WTC11 (cell line): Measurements from ENCODE around the gene MT2A. TPM values are rescaled to one million over a fixed set of nuclear protein-coding genes. Genes with fewer than 3 reads are reported as not detected.

ENCODE experiments used
- ATAC-seq: fragments of 200-7000 bp; cut with Tn5 transposase; 2 replicates; pipeline ENCODE4 v1.10.0; 2021; ENCODE audit warnings: mild to moderate bottlenecking, moderate library complexity
- CTCF ChIA-PET: fragments of 300-600 bp; sonication (Branson Sonifier 250); formaldehyde crosslinking; loops from one replicate; lab custom pipeline; 2021; ENCODE audit warnings: antibody characterized with exemption; lab: Charles Lee
- POLR2A ChIA-PET: fragments of 350-600 bp; sonication (Branson Sonifier 250); formaldehyde crosslinking; loops from one replicate; lab custom pipeline; 2021; ENCODE audit warnings: antibody characterized with exemption; lab: Charles Lee
- DNase-seq: peaks from one replicate; pipeline ENCODE4 v3.0.0; 2021; ENCODE audit warnings: low spot score
- H3K27ac Mint-ChIP-seq: 2 replicates; pipeline ENCODE4 v1.8.0; 2021; ENCODE audit warnings: mixed read lengths
- H3K27me3 Mint-ChIP-seq: 2 replicates; pipeline ENCODE4 v1.8.0; 2021; ENCODE audit warnings: low read depth, mild to moderate bottlenecking, moderate library complexity, mixed read lengths
- H3K36me3 Mint-ChIP-seq: 2 replicates; pipeline ENCODE4 v1.8.0; 2021; ENCODE audit warnings: mixed read lengths
- H3K4me1 Mint-ChIP-seq: 2 replicates; pipeline ENCODE4 v1.8.0; 2022; ENCODE audit warnings: mixed read lengths
- H3K4me3 Mint-ChIP-seq: 2 replicates; pipeline ENCODE4 v1.8.0; 2021; ENCODE audit warnings: mild to moderate bottlenecking, moderate library complexity, mixed read lengths
- H3K9me3 Mint-ChIP-seq: 2 replicates; pipeline ENCODE4 v1.8.0; 2021; ENCODE audit warnings: mixed read lengths
- E2F1 ChIP-seq: sonication (generic); formaldehyde crosslinking; IDR thresholded peaks from 2 replicates; pipeline ENCODE4 v1.8.0; 2022; ENCODE audit warnings: mild to moderate bottlenecking, missing genetic modification reagents
- GABPB1 ChIP-seq: sonication (generic); formaldehyde crosslinking; IDR thresholded peaks from 2 replicates; pipeline ENCODE4 v1.8.1; 2023; ENCODE audit warnings: mild to moderate bottlenecking, missing genetic modification reagents
- NFYB ChIP-seq: sonication (generic); formaldehyde crosslinking; conservative IDR thresholded peaks from 2 replicates; pipeline ENCODE4 v1.8.0; 2022; ENCODE audit warnings: low read depth, missing genetic modification reagents
- SOX15 ChIP-seq: fragments of 250-450 bp; sonication (Bioruptor Pico); IDR thresholded peaks from 2 replicates; pipeline ENCODE4 v1.9.0; 2021; ENCODE audit warnings: mild to moderate bottlenecking
- ZNF121 ChIP-seq: sonication (generic); formaldehyde crosslinking; IDR thresholded peaks from 2 replicates; pipeline ENCODE4 v1.8.0; 2023; ENCODE audit warnings: missing genetic modification reagents
- ZNF425 ChIP-seq: fragments of 250-450 bp; sonication (Bioruptor Pico); conservative IDR thresholded peaks from 2 replicates; pipeline ENCODE4 v1.9.0; 2021; ENCODE audit warnings: mild to moderate bottlenecking
- ZSCAN18 ChIP-seq: fragments of 250-450 bp; sonication (Bioruptor Pico); IDR thresholded peaks from 2 replicates; pipeline ENCODE4 v2.1.2; 2022; ENCODE audit warnings: mild to moderate bottlenecking, moderate library complexity
- total RNA-seq: library from RNA; stranded (reverse); gene quantifications from 3 replicates; pipeline ENCODE4 v1.2.3, GENCODE V29; 2021
- TF ChIP-seq, protein P1 (sequence below): sonication (generic); formaldehyde crosslinking; IDR thresholded peaks from 2 replicates; pipeline ENCODE4 v1.8.0; 2023; ENCODE audit warnings: missing genetic modification reagents, mild to moderate bottlenecking, borderline replicate concordance
- TF ChIP-seq, protein P2 (sequence below): sonication (generic); formaldehyde crosslinking; IDR thresholded peaks from 2 replicates; pipeline ENCODE4 v1.8.1; 2023; ENCODE audit warnings: mild to moderate bottlenecking, moderate library complexity, missing genetic modification reagents

MT2A gene
- total RNA-seq, 1 experiment from 2014 or later, result 139 TPM

- TF ChIP-seq, protein P1, sequence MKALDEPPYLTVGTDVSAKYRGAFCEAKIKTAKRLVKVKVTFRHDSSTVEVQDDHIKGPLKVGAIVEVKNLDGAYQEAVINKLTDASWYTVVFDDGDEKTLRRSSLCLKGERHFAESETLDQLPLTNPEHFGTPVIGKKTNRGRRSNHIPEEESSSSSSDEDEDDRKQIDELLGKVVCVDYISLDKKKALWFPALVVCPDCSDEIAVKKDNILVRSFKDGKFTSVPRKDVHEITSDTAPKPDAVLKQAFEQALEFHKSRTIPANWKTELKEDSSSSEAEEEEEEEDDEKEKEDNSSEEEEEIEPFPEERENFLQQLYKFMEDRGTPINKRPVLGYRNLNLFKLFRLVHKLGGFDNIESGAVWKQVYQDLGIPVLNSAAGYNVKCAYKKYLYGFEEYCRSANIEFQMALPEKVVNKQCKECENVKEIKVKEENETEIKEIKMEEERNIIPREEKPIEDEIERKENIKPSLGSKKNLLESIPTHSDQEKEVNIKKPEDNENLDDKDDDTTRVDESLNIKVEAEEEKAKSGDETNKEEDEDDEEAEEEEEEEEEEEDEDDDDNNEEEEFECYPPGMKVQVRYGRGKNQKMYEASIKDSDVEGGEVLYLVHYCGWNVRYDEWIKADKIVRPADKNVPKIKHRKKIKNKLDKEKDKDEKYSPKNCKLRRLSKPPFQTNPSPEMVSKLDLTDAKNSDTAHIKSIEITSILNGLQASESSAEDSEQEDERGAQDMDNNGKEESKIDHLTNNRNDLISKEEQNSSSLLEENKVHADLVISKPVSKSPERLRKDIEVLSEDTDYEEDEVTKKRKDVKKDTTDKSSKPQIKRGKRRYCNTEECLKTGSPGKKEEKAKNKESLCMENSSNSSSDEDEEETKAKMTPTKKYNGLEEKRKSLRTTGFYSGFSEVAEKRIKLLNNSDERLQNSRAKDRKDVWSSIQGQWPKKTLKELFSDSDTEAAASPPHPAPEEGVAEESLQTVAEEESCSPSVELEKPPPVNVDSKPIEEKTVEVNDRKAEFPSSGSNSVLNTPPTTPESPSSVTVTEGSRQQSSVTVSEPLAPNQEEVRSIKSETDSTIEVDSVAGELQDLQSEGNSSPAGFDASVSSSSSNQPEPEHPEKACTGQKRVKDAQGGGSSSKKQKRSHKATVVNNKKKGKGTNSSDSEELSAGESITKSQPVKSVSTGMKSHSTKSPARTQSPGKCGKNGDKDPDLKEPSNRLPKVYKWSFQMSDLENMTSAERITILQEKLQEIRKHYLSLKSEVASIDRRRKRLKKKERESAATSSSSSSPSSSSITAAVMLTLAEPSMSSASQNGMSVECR (CRISPR knock-in tag), result no peak
- TF ChIP-seq ZNF425 (CRISPR knock-in tag) (no peak), ZNF121 (CRISPR knock-in tag) (no peak), SOX15 (CRISPR knock-in tag) (no peak)
Observed at GRCh38 chr16:56633535-56633934, 25.2 kb downstream of the MT2A start (continued).

DNA sequence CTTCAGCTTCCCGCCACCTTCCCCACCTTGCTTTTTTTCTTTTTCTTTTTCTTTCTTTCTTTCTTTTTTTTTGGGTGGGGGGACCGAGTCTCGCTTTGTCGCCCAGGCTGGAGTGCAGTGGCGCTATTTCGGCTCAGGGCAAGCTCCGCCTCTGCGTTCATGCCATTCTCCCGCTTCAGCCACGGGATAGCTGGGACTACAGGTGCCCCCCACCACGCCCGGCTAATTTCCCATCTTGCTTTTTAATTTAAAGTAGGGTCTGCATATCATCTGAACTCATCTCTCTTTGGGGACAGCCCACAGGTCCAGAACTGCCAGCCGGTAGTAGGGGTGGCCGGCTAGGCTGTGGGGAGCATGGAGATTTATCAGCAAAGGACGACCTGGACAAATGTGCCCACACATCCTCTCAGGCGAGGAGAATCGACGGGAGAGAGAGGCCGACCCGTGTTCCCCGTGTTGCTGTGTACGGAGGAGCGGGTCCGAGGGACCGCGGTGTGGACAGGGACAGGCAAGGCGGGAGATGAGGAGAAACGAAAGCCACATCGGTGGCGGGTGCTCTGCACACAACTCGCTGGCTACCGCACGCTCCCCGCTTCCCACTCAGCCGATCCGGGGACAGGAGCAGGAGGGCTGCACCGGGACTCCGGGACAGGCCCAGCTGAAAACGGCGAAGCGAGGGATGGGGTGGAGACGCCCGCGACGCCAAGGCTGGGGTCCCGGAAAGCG, 26.5 kb downstream of the MT2A start:
- DNase-seq (no peak), ATAC-seq (peak; percentile 2; the same call in 1 of the 2 replicates)
- H3K4me3 Mint-ChIP-seq, result peak overlapping the region; percentile 71
- no peak overlapping the region for H3K27ac Mint-ChIP-seq
- H3K9me3 Mint-ChIP-seq, result no peaks in the 10 kb centered on the region
- H3K27me3 Mint-ChIP-seq, result peaks cover 100% of the 10 kb centered on the region
- POLR2A ChIA-PET, result interaction anchor here (0.8 to 5.1 kb wide), 3 partner anchors 9 to 47 kb away, joined by 4 to 24 read pairs (median 4); partner anchors contain the start of genes MT1E, MT1H and MT1X
- peaks cover 32% of the 10 kb centered on the region for H3K4me1 Mint-ChIP-seq
- TF ChIP-seq ZSCAN18 (CRISPR knock-in tag), result no peak
- H3K36me3 Mint-ChIP-seq, result peaks cover 6% of the 10 kb centered on the region; the same call in 1 of the 2 replicates
- CTCF ChIA-PET, result interaction anchor here (1.9 kb wide), 1 partner anchor 31 kb away, joined by 4 read pairs; no protein-coding TSS in a partner anchor

DNA sequence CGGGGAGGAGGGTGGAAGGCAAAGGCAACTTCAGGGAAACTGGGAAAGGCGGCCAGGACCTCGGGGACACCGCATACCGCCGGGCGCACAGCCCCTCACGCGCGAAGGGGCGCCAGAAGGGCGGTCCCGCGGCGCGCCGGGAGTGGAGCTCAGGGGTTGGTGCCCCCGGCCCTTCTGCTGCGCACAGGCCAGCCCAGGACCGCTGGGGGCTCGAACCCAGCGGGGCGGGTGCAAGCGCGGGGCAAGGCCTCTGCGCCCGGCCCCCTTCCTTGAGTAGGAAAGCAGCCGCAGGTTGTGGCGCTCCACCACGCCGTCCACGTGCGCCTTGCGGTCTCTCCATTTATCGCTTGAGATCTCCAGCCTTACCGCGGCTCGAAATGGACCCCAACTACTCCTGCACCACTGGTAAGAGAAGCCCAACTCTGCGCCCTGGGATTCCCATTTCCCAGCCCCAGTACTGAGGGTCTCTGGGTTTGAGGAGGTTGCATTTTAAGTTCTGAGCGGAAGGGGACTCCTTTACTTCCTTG, 27.1 kb downstream of the MT2A start:
- no peak for DNase-seq
- H3K27ac Mint-ChIP-seq, result no peak overlapping the region
- ATAC-seq, result peak; percentile 4
- H3K27me3 Mint-ChIP-seq, result peaks cover 100% of the 10 kb centered on the region
- ChIA-PET POLR2A (interaction anchor here (1.1 to 5.1 kb wide), 2 partner anchors 10 to 34 kb away, joined by 4 to 24 read pairs; partner anchors contain the start of genes MT1E and MT1H), CTCF (interaction anchor here (1.9 kb wide), 1 partner anchor 32 kb away, joined by 4 read pairs; no protein-coding TSS in a partner anchor)
- H3K9me3 Mint-ChIP-seq, result no peaks in the 10 kb centered on the region
- TF ChIP-seq GABPB1 (CRISPR knock-in tag) (no peak), NFYB (no peak), E2F1 (no peak)
- TF ChIP-seq, protein P2, sequence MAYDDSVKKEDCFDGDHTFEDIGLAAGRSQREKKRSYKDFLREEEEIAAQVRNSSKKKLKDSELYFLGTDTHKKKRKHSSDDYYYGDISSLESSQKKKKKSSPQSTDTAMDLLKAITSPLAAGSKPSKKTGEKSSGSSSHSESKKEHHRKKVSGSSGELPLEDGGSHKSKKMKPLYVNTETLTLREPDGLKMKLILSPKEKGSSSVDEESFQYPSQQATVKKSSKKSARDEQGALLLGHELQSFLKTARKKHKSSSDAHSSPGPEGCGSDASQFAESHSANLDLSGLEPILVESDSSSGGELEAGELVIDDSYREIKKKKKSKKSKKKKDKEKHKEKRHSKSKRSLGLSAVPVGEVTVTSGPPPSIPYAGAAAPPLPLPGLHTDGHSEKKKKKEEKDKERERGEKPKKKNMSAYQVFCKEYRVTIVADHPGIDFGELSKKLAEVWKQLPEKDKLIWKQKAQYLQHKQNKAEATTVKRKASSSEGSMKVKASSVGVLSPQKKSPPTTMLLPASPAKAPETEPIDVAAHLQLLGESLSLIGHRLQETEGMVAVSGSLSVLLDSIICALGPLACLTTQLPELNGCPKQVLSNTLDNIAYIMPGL, result peak; percentile 52; the same call in 1 of the 2 replicates
- H3K4me1 Mint-ChIP-seq, result peaks cover 32% of the 10 kb centered on the region
- H3K36me3 Mint-ChIP-seq, result peaks cover 6% of the 10 kb centered on the region; the same call in 1 of the 2 replicates
- peak overlapping the region; percentile 71 for H3K4me3 Mint-ChIP-seq
